HepG2 (cell line): ENCODE measurements around the gene GGNBP2. TPM values are rescaled to one million over a fixed set of nuclear protein-coding genes. Genes with fewer than 3 reads are reported as not detected.
A peak's percentile ranks its signal among the peaks of the same experiment; 100 is the strongest.

Source experiments
- FOXA1 ChIP-seq, 2 experiments: fragments of 450-650 bp in 1 of 2; sonication (generic) in 1 of 2; formaldehyde crosslinking in 1 of 2; IDR thresholded peaks; 2 replicates each; pipeline versions ENCODE4 v1.4.0 to v1.6.1; 2016 to 2020; ENCODE audit warnings: missing genetic modification reagents in 1 of 2
- KDM5A ChIP-seq: fragments of 200-600 bp; sonication (generic); IDR thresholded peaks from 2 replicates; pipeline ENCODE4 v1.7.0; 2018; ENCODE audit warnings: antibody characterized with exemption, mild to moderate bottlenecking, low read length, borderline replicate concordance
- MED1 ChIP-seq: sonication (generic); formaldehyde crosslinking; IDR thresholded peaks from 2 replicates; pipeline ENCODE4 v1.4.0; 2020; ENCODE audit warnings: missing genetic modification reagents
- NPAS2 ChIP-seq: sonication (generic); formaldehyde crosslinking; IDR thresholded peaks from 2 replicates; pipeline ENCODE4 v1.8.0; 2022; ENCODE audit warnings: mild to moderate bottlenecking, missing genetic modification reagents, borderline replicate concordance
- PHF5A ChIP-seq: IDR thresholded peaks from one replicate; pipeline ENCODE4 v1.6.1; 2018; ENCODE audit warnings: low read depth, missing genetic modification reagents; ENCODE audit not compliant: unreplicated experiment
- PRMT3 ChIP-seq: sonication (generic); formaldehyde crosslinking; IDR thresholded peaks from 2 replicates; pipeline ENCODE4 v1.8.1; 2022; ENCODE audit warnings: low read depth, mild to moderate bottlenecking, moderate library complexity, missing genetic modification reagents, borderline replicate concordance
- U2AF1 ChIP-seq: fragments of 200-400 bp; formaldehyde crosslinking; optimal IDR thresholded peaks from 2 replicates; pipeline ENCODE3; 2017; ENCODE audit warnings: mild to moderate bottlenecking, low read depth, low read length
- ZBTB38 ChIP-seq: sonication (generic); formaldehyde crosslinking; IDR thresholded peaks from 2 replicates; pipeline ENCODE4 v1.5.1; 2020; ENCODE audit warnings: mild to moderate bottlenecking, missing genetic modification reagents
- ZKSCAN8 ChIP-seq: IDR thresholded peaks from 2 replicates; pipeline ENCODE4 v1.6.1; 2016; ENCODE audit warnings: borderline replicate concordance, missing genetic modification reagents, missing compliant biosample characterization
- ZNF234 ChIP-seq: sonication (generic); formaldehyde crosslinking; conservative IDR thresholded peaks from 2 replicates; pipeline ENCODE4 v1.5.1; 2020; ENCODE audit warnings: mild to moderate bottlenecking, missing genetic modification reagents
- ZNF552 ChIP-seq: sonication (generic); formaldehyde crosslinking; IDR thresholded peaks from 2 replicates; pipeline ENCODE4 v1.9.0; 2022; ENCODE audit warnings: missing genetic modification reagents, mild to moderate bottlenecking, borderline replicate concordance
- ZNF598 ChIP-seq: sonication (generic); formaldehyde crosslinking; IDR thresholded peaks from 2 replicates; pipeline ENCODE4 v1.5.1; 2020; ENCODE audit warnings: mild to moderate bottlenecking, missing genetic modification reagents, borderline replicate concordance
- ZNF83 ChIP-seq: sonication (generic); formaldehyde crosslinking; IDR thresholded peaks from 2 replicates; pipeline ENCODE4 v1.4.0; 2020; ENCODE audit warnings: missing genetic modification reagents, mild to moderate bottlenecking, borderline replicate concordance
- ZSCAN29 ChIP-seq: sonication (generic); formaldehyde crosslinking; conservative IDR thresholded peaks from 2 replicates; pipeline ENCODE4 v1.4.0; 2020; ENCODE audit warnings: mild to moderate bottlenecking, missing genetic modification reagents
- polyA plus RNA-seq, 8 experiments: library from polyadenylated mRNA; depleted of rRNA in 3 of 8; stranded (reverse) in 7 of 8; unstranded in 1 of 8; fragments of >200 nt; fragmentation: Illumina TruSeq in 4 of 8; extraction: Trizol in 4 of 8; gene quantifications; 2 replicates each; pipeline versions ENCODE4 v1.2.1 to v1.2.3, GENCODE V29; 2011 to 2016; ENCODE audit warnings: low read depth in 4 of 8, missing spikeins in 1 of 8, mixed read lengths in 1 of 8; ENCODE audit not compliant: insufficient read depth in 1 of 8
- total RNA-seq, 5 experiments: library from RNA; depleted of rRNA; stranded (reverse); fragments of >200 nt; fragmentation: Illumina TruSeq; extraction: Trizol; gene quantifications; 2 replicates each; pipeline ENCODE4 v1.2.3, GENCODE V29; 2016; ENCODE audit warnings: low read depth in 1 of 5
- TF ChIP-seq, protein P1 (sequence below): sonication (generic); formaldehyde crosslinking; IDR thresholded peaks from 2 replicates; pipeline ENCODE4 v1.4.0; 2020; ENCODE audit warnings: mild to moderate bottlenecking, missing genetic modification reagents
- TF ChIP-seq, protein P2 (sequence below): fragments of 450-650 bp; IDR thresholded peaks from 2 replicates; pipeline ENCODE4 v1.6.1; 2017
- TF ChIP-seq, protein P3 (sequence below): sonication (generic); formaldehyde crosslinking; conservative IDR thresholded peaks from 2 replicates; pipeline ENCODE4 v1.8.1; 2023; ENCODE audit warnings: missing genetic modification reagents
- TF ChIP-seq, protein P4 (sequence below): IDR thresholded peaks from 2 replicates; pipeline ENCODE4 v1.6.1; 2016; ENCODE audit warnings: missing genetic modification reagents, missing compliant biosample characterization
- TF ChIP-seq, protein P5 (sequence below): sonication (generic); formaldehyde crosslinking; IDR thresholded peaks from 2 replicates; pipeline ENCODE4 v1.5.1; 2020; ENCODE audit warnings: missing genetic modification reagents, mild to moderate bottlenecking, borderline replicate concordance

GGNBP2 gene
- total and polyA plus RNA-seq, 2 of the 13 experiments (the other 11 are each of a cell fraction or from before 2014, with no cell fraction given): 53.3 to 84.2 TPM

DNA sequence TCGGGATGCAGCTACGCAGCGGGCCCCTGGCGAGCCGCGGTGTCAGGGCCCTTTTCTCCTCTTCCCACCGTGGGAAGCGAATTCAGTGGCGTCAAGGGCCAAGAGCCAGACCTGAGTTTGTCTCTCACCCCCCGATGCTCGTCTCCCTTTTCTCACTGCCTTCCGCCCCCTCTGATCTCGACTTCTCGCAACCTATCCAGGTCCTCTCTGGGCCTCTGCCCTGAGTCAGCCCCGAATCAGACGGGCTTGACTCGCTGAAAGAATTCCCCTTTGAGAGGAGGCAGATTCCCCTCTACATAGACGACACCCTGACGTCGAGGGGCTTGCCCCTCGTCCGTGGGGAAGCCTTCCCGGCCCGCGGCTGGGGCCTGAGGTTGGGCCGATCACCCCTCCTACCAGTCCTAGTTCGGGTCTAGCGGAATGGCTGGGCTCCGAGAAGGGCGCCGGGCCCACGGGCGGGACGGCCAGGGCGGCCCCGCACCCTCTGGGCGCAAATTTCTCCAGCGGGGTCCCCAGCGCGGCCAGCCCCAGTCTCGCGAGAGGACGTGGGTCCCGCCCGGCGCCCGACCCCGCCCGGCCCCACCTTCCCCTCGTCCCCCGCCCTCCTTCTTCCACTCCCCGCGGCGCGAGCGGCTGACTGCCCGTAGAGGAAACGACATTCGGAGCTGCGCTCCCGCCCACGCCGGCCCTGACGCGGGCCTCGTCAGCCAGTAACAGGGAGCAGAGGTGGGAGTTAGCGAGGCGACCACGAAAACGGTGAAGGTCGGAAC, at the start of gene GGNBP2 (continued):
- TF ChIP-seq U2AF1 (peak; percentile 22), KDM5A (peak; percentile 74; the same call in 1 of the 2 replicates), ZNF83 (CRISPR knock-in tag) (0 out of 2 replicates have a peak, but pooled peaks have one; percentile 58), ZNF552 (no peak), ZSCAN29 (CRISPR knock-in tag) (no peak), ZKSCAN8 (CRISPR knock-in tag) (no peak), MED1 (CRISPR knock-in tag) (peak; percentile 17; the same call in 1 of the 2 replicates), NPAS2 (CRISPR knock-in tag) (no peak), PRMT3 (CRISPR knock-in tag) (no peak), ZNF234 (no peak), ZNF598 (CRISPR knock-in tag) (no peak), FOXA1 (IDR thresholded peaks at IDR 0.05) (no peak), FOXA1 (CRISPR knock-in tag; IDR thresholded peaks at IDR 0.05) (no peak), ZBTB38 (no peak; the same call in 1 of the 2 replicates), PHF5A (peak; percentile 76)
- TF ChIP-seq, protein P1, sequence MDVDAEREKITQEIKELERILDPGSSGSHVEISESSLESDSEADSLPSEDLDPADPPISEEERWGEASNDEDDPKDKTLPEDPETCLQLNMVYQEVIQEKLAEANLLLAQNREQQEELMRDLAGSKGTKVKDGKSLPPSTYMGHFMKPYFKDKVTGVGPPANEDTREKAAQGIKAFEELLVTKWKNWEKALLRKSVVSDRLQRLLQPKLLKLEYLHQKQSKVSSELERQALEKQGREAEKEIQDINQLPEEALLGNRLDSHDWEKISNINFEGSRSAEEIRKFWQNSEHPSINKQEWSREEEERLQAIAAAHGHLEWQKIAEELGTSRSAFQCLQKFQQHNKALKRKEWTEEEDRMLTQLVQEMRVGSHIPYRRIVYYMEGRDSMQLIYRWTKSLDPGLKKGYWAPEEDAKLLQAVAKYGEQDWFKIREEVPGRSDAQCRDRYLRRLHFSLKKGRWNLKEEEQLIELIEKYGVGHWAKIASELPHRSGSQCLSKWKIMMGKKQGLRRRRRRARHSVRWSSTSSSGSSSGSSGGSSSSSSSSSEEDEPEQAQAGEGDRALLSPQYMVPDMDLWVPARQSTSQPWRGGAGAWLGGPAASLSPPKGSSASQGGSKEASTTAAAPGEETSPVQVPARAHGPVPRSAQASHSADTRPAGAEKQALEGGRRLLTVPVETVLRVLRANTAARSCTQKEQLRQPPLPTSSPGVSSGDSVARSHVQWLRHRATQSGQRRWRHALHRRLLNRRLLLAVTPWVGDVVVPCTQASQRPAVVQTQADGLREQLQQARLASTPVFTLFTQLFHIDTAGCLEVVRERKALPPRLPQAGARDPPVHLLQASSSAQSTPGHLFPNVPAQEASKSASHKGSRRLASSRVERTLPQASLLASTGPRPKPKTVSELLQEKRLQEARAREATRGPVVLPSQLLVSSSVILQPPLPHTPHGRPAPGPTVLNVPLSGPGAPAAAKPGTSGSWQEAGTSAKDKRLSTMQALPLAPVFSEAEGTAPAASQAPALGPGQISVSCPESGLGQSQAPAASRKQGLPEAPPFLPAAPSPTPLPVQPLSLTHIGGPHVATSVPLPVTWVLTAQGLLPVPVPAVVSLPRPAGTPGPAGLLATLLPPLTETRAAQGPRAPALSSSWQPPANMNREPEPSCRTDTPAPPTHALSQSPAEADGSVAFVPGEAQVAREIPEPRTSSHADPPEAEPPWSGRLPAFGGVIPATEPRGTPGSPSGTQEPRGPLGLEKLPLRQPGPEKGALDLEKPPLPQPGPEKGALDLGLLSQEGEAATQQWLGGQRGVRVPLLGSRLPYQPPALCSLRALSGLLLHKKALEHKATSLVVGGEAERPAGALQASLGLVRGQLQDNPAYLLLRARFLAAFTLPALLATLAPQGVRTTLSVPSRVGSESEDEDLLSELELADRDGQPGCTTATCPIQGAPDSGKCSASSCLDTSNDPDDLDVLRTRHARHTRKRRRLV (CRISPR knock-in tag): no peak
- TF ChIP-seq, protein P2, sequence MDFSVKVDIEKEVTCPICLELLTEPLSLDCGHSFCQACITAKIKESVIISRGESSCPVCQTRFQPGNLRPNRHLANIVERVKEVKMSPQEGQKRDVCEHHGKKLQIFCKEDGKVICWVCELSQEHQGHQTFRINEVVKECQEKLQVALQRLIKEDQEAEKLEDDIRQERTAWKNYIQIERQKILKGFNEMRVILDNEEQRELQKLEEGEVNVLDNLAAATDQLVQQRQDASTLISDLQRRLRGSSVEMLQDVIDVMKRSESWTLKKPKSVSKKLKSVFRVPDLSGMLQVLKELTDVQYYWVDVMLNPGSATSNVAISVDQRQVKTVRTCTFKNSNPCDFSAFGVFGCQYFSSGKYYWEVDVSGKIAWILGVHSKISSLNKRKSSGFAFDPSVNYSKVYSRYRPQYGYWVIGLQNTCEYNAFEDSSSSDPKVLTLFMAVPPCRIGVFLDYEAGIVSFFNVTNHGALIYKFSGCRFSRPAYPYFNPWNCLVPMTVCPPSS: no peak
- TF ChIP-seq, protein P3, sequence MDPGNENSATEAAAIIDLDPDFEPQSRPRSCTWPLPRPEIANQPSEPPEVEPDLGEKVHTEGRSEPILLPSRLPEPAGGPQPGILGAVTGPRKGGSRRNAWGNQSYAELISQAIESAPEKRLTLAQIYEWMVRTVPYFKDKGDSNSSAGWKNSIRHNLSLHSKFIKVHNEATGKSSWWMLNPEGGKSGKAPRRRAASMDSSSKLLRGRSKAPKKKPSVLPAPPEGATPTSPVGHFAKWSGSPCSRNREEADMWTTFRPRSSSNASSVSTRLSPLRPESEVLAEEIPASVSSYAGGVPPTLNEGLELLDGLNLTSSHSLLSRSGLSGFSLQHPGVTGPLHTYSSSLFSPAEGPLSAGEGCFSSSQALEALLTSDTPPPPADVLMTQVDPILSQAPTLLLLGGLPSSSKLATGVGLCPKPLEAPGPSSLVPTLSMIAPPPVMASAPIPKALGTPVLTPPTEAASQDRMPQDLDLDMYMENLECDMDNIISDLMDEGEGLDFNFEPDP: no peak
- TF ChIP-seq, protein P4, sequence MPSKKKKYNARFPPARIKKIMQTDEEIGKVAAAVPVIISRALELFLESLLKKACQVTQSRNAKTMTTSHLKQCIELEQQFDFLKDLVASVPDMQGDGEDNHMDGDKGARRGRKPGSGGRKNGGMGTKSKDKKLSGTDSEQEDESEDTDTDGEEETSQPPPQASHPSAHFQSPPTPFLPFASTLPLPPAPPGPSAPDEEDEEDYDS (CRISPR knock-in tag): no peak
- TF ChIP-seq, protein P5, sequence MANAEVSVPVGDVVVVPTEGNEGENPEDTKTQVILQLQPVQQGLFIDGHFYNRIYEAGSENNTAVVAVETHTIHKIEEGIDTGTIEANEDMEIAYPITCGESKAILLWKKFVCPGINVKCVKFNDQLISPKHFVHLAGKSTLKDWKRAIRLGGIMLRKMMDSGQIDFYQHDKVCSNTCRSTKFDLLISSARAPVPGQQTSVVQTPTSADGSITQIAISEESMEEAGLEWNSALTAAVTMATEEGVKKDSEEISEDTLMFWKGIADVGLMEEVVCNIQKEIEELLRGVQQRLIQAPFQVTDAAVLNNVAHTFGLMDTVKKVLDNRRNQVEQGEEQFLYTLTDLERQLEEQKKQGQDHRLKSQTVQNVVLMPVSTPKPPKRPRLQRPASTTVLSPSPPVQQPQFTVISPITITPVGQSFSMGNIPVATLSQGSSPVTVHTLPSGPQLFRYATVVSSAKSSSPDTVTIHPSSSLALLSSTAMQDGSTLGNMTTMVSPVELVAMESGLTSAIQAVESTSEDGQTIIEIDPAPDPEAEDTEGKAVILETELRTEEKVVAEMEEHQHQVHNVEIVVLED: peak; percentile 68
